Calu3 (cell line): ENCODE results near the gene PLEKHH3. TPM values are rescaled to one million over a fixed set of nuclear protein-coding genes. Genes with fewer than 3 reads are reported as not detected.

Experiments used
- BruUV-seq: library from RNA; stranded (reverse); fragments of 400-500 nt; replicated peaks from 2 replicates; lab custom pipeline; 2021; lab: Mats Ljungman, UMichigan
- CTCF ChIA-PET: fragments of 300-600 bp; sonication (Branson Sonifier 250); formaldehyde crosslinking; loops from one replicate; lab custom pipeline; 2022; ENCODE audit warnings: antibody characterized with exemption; lab: Charles Lee
- DNase-seq: peaks from one replicate; pipeline ENCODE4 v3.0.0; 2022
- H3K27ac Mint-ChIP-seq: one replicate; pipeline ENCODE4 v1.8.0; 2022; ENCODE audit warnings: mixed read lengths; ENCODE audit not compliant: unreplicated experiment
- H3K27me3 Mint-ChIP-seq: one replicate; pipeline ENCODE4 v1.8.0; 2022; ENCODE audit warnings: mixed read lengths; ENCODE audit not compliant: unreplicated experiment
- H3K36me3 Mint-ChIP-seq: one replicate; pipeline ENCODE4 v1.8.0; 2022; ENCODE audit warnings: mild to moderate bottlenecking, moderate library complexity, mixed read lengths; ENCODE audit not compliant: insufficient read depth, unreplicated experiment
- H3K4me1 Mint-ChIP-seq: one replicate; pipeline ENCODE4 v1.8.0; 2022; ENCODE audit warnings: mild to moderate bottlenecking, low read depth, mixed read lengths; ENCODE audit not compliant: unreplicated experiment
- H3K4me3 Mint-ChIP-seq: one replicate; pipeline ENCODE4 v1.8.0; 2022; ENCODE audit warnings: mild to moderate bottlenecking, low read depth, moderate library complexity, mixed read lengths; ENCODE audit not compliant: unreplicated experiment
- H3K9me3 Mint-ChIP-seq: one replicate; pipeline ENCODE4 v1.8.0; 2022; ENCODE audit warnings: low read depth, mixed read lengths; ENCODE audit not compliant: unreplicated experiment
- intact Hi-C: fragments of 100-400 bp; cut with micrococcal nuclease; formaldehyde crosslinking; loops from one replicate; pipeline ENCODE4 v1.10.0; 2022; ENCODE audit not compliant: unreplicated experiment
- total RNA-seq: library from RNA; stranded (reverse); gene quantifications from 2 replicates; pipeline ENCODE4 v1.2.3, GENCODE V29; 2022
- TF ChIP-seq, protein P1 (sequence below): fragments of 200-600 bp; IDR thresholded peaks from one replicate; pipeline ENCODE4 v1.8.0; 2022; ENCODE audit warnings: antibody characterized with exemption; ENCODE audit not compliant: unreplicated experiment

PLEKHH3 gene
- total RNA-seq, 1 experiment from 2014 or later, result 35.2 TPM

DNA sequence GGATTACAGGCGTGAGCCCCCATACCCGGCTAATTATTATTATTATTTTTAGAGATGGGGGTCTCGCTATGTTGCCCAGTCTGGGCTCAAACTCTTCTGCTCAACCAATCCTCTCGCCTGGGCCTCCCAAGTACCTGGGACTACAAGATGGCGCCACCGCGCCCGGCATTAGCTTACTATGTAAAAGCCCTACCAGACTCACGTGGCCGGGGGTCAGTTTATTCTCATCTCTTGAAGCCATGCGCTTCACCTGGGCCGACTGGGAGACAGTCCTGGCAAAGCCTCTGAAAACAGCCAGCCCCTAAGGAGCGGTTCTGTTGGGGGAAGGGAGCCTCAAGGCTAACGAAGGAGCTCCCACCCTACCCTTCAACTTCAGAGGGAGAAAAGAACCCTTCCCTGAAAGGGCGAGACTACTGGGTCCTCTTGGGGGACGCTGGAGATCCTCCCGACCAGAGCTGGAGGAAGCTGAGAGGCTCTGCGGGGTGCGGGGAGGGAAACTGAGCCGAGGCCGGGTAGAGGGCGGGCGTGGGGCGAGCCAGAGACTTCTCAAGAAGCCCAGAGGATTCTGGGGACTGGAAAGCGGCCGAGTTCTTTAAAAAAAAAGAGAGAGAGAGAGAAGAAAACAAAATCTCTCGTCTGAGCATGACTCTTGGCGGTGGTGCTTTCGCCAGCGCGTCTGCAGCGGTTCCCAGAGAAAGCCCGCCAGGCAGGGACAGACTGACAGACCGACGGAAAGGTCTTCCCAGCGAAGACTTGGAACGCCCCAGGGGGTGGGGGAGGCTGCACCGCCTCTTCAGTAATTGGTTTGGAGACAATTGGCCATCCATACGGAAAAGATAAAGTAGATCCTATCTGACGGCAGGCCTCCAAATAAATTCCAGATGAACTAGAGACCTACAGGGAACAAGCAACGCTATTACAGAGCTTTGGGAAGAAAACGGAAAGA, 23.3 kb downstream of the PLEKHH3 start:
- Mint-ChIP-seq H3K9me3 (peaks cover 3% of the 10 kb centered on the region), H3K27ac (no peak overlapping the region), H3K4me1 (peaks cover 9% of the 10 kb centered on the region), H3K36me3 (no peaks in the 10 kb centered on the region), H3K27me3 (peaks cover 16% of the 10 kb centered on the region), H3K4me3 (no peak overlapping the region)
- TF ChIP-seq, protein P1, sequence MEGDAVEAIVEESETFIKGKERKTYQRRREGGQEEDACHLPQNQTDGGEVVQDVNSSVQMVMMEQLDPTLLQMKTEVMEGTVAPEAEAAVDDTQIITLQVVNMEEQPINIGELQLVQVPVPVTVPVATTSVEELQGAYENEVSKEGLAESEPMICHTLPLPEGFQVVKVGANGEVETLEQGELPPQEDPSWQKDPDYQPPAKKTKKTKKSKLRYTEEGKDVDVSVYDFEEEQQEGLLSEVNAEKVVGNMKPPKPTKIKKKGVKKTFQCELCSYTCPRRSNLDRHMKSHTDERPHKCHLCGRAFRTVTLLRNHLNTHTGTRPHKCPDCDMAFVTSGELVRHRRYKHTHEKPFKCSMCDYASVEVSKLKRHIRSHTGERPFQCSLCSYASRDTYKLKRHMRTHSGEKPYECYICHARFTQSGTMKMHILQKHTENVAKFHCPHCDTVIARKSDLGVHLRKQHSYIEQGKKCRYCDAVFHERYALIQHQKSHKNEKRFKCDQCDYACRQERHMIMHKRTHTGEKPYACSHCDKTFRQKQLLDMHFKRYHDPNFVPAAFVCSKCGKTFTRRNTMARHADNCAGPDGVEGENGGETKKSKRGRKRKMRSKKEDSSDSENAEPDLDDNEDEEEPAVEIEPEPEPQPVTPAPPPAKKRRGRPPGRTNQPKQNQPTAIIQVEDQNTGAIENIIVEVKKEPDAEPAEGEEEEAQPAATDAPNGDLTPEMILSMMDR, result no peak
- no peak for DNase-seq
- intact Hi-C loops, result no loop called here
- CTCF ChIA-PET, result no interaction called here
- BruUV-seq, result no TSS peak

DNA sequence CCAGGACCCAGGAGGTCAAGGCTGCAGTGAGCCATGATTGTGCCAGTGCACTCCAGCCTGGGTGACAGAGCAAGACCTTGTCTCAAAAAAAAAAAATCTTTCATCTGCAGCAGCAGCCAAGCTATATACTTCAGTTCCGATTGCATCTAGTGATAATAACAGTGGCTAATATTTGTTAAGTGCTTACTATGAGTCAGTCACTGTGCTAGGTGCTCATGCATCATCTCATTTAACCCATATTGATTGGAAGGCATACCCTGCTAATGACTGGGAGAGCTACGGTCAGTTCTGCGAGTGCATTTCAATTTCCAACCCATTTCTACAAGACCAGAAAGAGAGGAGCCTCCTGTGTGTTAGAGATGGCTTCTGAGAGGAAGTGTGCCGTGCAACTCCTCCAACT, 25.4 kb downstream of the PLEKHH3 start:
- no peak overlapping the region for H3K4me3 Mint-ChIP-seq
- H3K36me3 Mint-ChIP-seq, result no peaks in the 10 kb centered on the region
- no peak overlapping the region for H3K27ac Mint-ChIP-seq
- DNase-seq, result no peak
- H3K27me3 Mint-ChIP-seq, result peaks cover 28% of the 10 kb centered on the region
- TF ChIP-seq, protein P1, result no peak
- H3K9me3 Mint-ChIP-seq, result no peaks in the 10 kb centered on the region
- CTCF ChIA-PET, result interaction anchor here (1.0 kb wide), 1 partner anchor 73 kb away, joined by 3 read pairs; no protein-coding TSS in a partner anchor
- intact Hi-C loops, result no loop called here
- H3K4me1 Mint-ChIP-seq, result peaks cover 9% of the 10 kb centered on the region
- BruUV-seq, result no TSS peak

DNA sequence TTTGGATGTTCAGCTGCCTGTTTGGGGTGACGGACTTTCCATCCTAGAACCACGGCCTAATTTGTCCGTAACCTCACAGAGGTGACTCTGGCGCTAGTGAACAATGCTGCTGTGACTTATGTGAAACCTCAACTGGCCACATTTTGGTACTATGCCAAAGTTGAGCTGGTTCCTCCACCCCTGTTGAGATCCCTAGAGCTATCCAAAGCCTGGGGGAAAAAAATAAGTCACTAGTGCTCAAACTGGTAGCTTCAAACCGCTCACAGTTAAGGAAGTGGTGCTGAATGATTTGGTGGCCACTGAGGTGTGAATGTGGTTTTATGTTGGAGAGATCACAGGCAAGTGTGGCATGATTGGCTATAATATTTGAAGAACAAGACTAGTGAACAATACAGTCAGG, 29.0 kb downstream of the PLEKHH3 start:
- CTCF ChIA-PET, result interaction anchor here (0.8 kb wide), 2 partner anchors 13 to 29 kb away, joined by 3 to 4 read pairs; partner anchors contain the start of gene PLEKHH3
- H3K4me3 Mint-ChIP-seq, result no peak overlapping the region
- H3K27me3 Mint-ChIP-seq, result peaks cover 24% of the 10 kb centered on the region
- BruUV-seq, result no TSS peak
- no peaks in the 10 kb centered on the region for H3K4me1 Mint-ChIP-seq
- TF ChIP-seq, protein P1, result no peak
- no peak for DNase-seq
- no peak overlapping the region for H3K27ac Mint-ChIP-seq
- intact Hi-C loops, result no loop called here
- H3K9me3 Mint-ChIP-seq, result no peaks in the 10 kb centered on the region
- no peaks in the 10 kb centered on the region for H3K36me3 Mint-ChIP-seq

DNA sequence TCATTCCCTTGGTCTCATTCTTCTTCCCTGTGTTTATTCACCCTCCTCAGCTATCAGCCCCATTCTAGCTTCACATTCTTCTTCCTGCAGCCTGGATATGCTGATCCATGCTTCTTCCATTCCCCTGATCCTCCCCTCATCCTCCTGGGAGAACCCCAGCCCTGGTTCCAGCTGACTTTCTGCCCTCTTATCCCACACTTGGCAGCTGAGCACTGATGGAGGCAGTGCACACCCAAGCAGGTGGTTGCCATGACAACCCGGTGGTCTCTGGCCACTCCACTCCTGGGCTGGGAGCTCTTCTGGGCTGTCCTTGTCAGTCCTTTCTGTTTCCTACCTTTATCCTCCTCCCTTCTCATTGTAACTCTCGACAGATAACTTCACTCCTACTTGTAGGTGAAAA, 34.5 kb downstream of the PLEKHH3 start:
- BruUV-seq, result no TSS peak
- CTCF ChIA-PET, result no interaction called here

More for the DNA sequence above, 34.5 kb downstream of the PLEKHH3 start:
- H3K9me3 Mint-ChIP-seq, result no peaks in the 10 kb centered on the region
- DNase-seq, result no peak
- H3K27ac Mint-ChIP-seq, result no peak overlapping the region
- peaks cover 44% of the 10 kb centered on the region for H3K27me3 Mint-ChIP-seq
- H3K4me1 Mint-ChIP-seq, result no peaks in the 10 kb centered on the region
- intact Hi-C loops, result no loop called here
- no peaks in the 10 kb centered on the region for H3K36me3 Mint-ChIP-seq
- H3K4me3 Mint-ChIP-seq, result no peak overlapping the region
- TF ChIP-seq, protein P1, result no peak
